Endothelial cell of umbilical vein (primary cell): ENCODE data around the gene SCYGR4. TPM values are rescaled to one million over a fixed set of nuclear protein-coding genes. Genes with fewer than 3 reads are reported as not detected.

ENCODE experiments used
- BruUV-seq: library from RNA; stranded (reverse); fragments of 400-500 nt; replicated peaks from 2 replicates; lab custom pipeline; 2021; lab: Mats Ljungman, UMichigan
- CTCF ChIA-PET: fragments of 300-600, 350-600 bp; sonication (Branson Sonifier 250); formaldehyde crosslinking; loops from one replicate; lab custom pipeline; 2021; ENCODE audit warnings: antibody characterized with exemption, inconsistent platforms; lab: Charles Lee
- POLR2A ChIA-PET: fragments of 300-600, 350-600 bp; sonication (Branson Sonifier 250); formaldehyde crosslinking; loops from one replicate; lab custom pipeline; 2021; ENCODE audit warnings: antibody characterized with exemption, inconsistent platforms; lab: Charles Lee
- DNase-seq: peaks from one replicate; pipeline ENCODE4 v3.0.0-alpha.2; 2011; ENCODE audit warnings: low read depth, low spot score
- FAIRE-seq: peaks from 2 replicates; lab custom pipeline; 2011; peaks lifted over from hg19 to GRCh38; lab: Jason Lieb, UNC
- H2AFZ ChIP-seq: 2 replicates; pipeline ENCODE4 v1.6.0; 2012; ENCODE audit warnings: low read depth, low read length, control low read depth, inconsistent platforms
- H3K27ac ChIP-seq: 2 replicates; pipeline ENCODE4 v1.5.1; 2011; ENCODE audit warnings: low read depth, mild to moderate bottlenecking, control low read depth, low read length, moderate library complexity; ENCODE audit not compliant: insufficient read depth
- H3K27me3 ChIP-seq, 2 experiments: 2 replicates each; pipeline versions ENCODE4 v1.6.0 to v1.6.1; 2011; ENCODE audit warnings: low read length in 2 of 2, mixed read lengths in 1 of 2; ENCODE audit not compliant: control insufficient read depth in 2 of 2, insufficient read depth in 2 of 2
- H3K36me3 ChIP-seq, 2 experiments: 2 replicates in 1 of 2; 3 replicates in 1 of 2; pipeline ENCODE4 v1.5.1; 2011; ENCODE audit warnings: low read length in 2 of 2, mild to moderate bottlenecking in 1 of 2, moderate library complexity in 1 of 2; ENCODE audit not compliant: control insufficient read depth in 2 of 2, insufficient read depth in 2 of 2; ENCODE audit errors: extremely low read depth in 1 of 2
- H3K4me1 ChIP-seq: 3 replicates; pipeline ENCODE4 v1.5.1; 2011; ENCODE audit warnings: mild to moderate bottlenecking, low read length; ENCODE audit not compliant: control insufficient read depth, insufficient read depth; ENCODE audit errors: extremely low read depth
- H3K4me2 ChIP-seq: 2 replicates; pipeline ENCODE4 v1.6.1; 2011; ENCODE audit warnings: low read length, control low read depth, mixed read lengths; ENCODE audit not compliant: insufficient read depth
- H3K4me3 ChIP-seq, 3 experiments: fragments of 200-600 bp in 1 of 3; sonication (generic), shearing (Covaris generic) in 1 of 3; replicated peaks in 1 of 3; 2 replicates each; pipeline ENCODE4 v1.5.1; 2011 to 2016; ENCODE audit warnings: control low read depth in 3 of 3, low read length in 3 of 3, mild to moderate bottlenecking in 2 of 3, inconsistent platforms in 1 of 3, low read depth in 1 of 3, moderate library complexity in 1 of 3; ENCODE audit not compliant: insufficient read depth in 1 of 3
- H3K79me2 ChIP-seq: 2 replicates; pipeline ENCODE4 v1.6.0; 2012; ENCODE audit warnings: low read length, inconsistent platforms; ENCODE audit not compliant: control insufficient read depth, insufficient read depth
- H3K9ac ChIP-seq: replicated peaks from 2 replicates; pipeline ENCODE3; 2011; ENCODE audit warnings: low read length, control low read depth; ENCODE audit not compliant: insufficient read depth; ENCODE audit errors: extremely low read depth
- H3K9me1 ChIP-seq: replicated peaks from 3 replicates; pipeline ENCODE4 v1.6.0; 2011; ENCODE audit warnings: mild to moderate bottlenecking, low read length; ENCODE audit not compliant: control insufficient read depth, insufficient read depth; ENCODE audit errors: extremely low read depth
- H3K9me3 ChIP-seq: replicated peaks from 2 replicates; pipeline ENCODE4 v1.5.1; 2012; ENCODE audit warnings: low read length, inconsistent platforms; ENCODE audit not compliant: control insufficient read depth, insufficient read depth
- H4K20me1 ChIP-seq: replicated peaks from 2 replicates; pipeline ENCODE3; 2011; ENCODE audit warnings: mild to moderate bottlenecking, low read length; ENCODE audit not compliant: control insufficient read depth, insufficient read depth; ENCODE audit errors: extremely low read depth
- EZH2 ChIP-seq: IDR thresholded peaks from 2 replicates; pipeline ENCODE4 v1.6.1; 2012; ENCODE audit warnings: borderline replicate concordance, low read depth, mild to moderate bottlenecking, moderate library complexity, low read length, inconsistent platforms; ENCODE audit not compliant: severe bottlenecking
- FOS ChIP-seq: IDR thresholded peaks from 2 replicates; pipeline ENCODE4 v1.6.1; 2011; ENCODE audit warnings: mild to moderate bottlenecking, low read length, moderate library complexity, borderline replicate concordance; ENCODE audit not compliant: insufficient read depth
- GATA2 ChIP-seq: IDR thresholded peaks from 2 replicates; pipeline ENCODE4 v1.7.0; 2011; ENCODE audit warnings: low read depth, mild to moderate bottlenecking, moderate library complexity, mixed read lengths, low read length; ENCODE audit not compliant: insufficient read length, insufficient read depth
- JUN ChIP-seq: IDR thresholded peaks from 2 replicates; pipeline ENCODE4 v1.6.1; 2011; ENCODE audit warnings: borderline replicate concordance, low read depth; ENCODE audit not compliant: insufficient read length, insufficient read depth
- POLR2AphosphoS5 ChIP-seq: IDR thresholded peaks from 2 replicates; pipeline ENCODE4 v1.6.1; 2012; ENCODE audit warnings: low read depth, mild to moderate bottlenecking, control low read depth, low read length, moderate library complexity; ENCODE audit not compliant: insufficient read depth
- dilution Hi-C: fragments of 300-500 bp; cut with MboI; formaldehyde crosslinking; loops from one replicate; pipeline ENCODE4 v1.15.0; 2019; ENCODE audit warnings: low sequenced_read_pairs; ENCODE audit not compliant: extremely low pct_ligation_motif_present
- intact Hi-C: fragments of 100-400 bp; cut with micrococcal nuclease; formaldehyde crosslinking; loops from one replicate; pipeline ENCODE4 v1.10.0; 2022
- polyA plus RNA-seq, 4 experiments: library from polyadenylated mRNA; depleted of rRNA in 3 of 4; stranded (reverse) in 3 of 4; unstranded in 1 of 4; fragments of >200 nt; gene quantifications; 2 replicates each; pipeline versions ENCODE4 v1.2.1 to v1.2.3, GENCODE V29; 2011 to 2012; ENCODE audit warnings: missing spikeins in 1 of 4
- total RNA-seq: library from RNA; stranded (reverse); gene quantifications from 2 replicates; pipeline ENCODE4 v1.2.3, GENCODE V29; 2021
- TF ChIP-seq, protein P1 (sequence below), 2 donors: IDR thresholded peaks; 1 replicate in 1 of 2; 2 replicates in 1 of 2; pipeline ENCODE4 v1.5.1; 2011; ENCODE audit warnings: low read length in 2 of 2, mild to moderate bottlenecking in 2 of 2, moderate library complexity in 2 of 2, control low read depth in 1 of 2, inconsistent platforms in 1 of 2, low read depth in 1 of 2; ENCODE audit not compliant: insufficient read depth in 1 of 2; ENCODE audit errors: extremely low read depth in 1 of 2
- TF ChIP-seq, protein P2 (sequence below): IDR thresholded peaks from 2 replicates; pipeline ENCODE4 v1.6.1; 2011; ENCODE audit not compliant: insufficient read depth, insufficient read length

The SCYGR4 gene
- total and polyA plus RNA-seq, 2 donors (not counting 3 experiments of a cell fraction or from before 2014, with no cell fraction given) = not detected

DNA sequence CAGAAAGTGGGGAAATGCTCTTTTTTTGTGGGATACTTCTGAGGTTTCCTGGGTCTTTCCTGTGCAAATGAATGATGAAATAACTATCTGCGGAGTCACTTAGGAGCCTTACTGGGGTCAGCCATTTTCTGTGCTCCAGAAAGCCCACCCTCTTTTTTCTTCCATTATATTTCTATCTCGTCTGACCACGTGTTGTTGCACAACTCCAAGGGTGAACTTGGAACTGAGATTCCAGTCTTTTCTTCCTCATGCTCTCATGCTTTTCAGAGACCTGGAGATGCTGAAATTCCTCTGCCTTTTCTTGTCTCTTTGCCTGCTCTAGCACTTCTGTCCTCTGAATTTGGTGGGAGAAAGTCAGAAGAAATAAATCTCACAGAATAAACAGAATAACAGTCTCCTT lies 44.5 kb downstream of the SCYGR4 start:
- Histone ChIP-seq H3K27ac (no peak overlapping the region), H3K4me1 (no peaks in the 10 kb centered on the region), H3K9me1 (no peaks in the 10 kb centered on the region), H2AFZ (no peak overlapping the region), H3K4me3 (no peak overlapping the region), H3K4me2 (no peak overlapping the region), H3K9ac (no peak overlapping the region), H3K36me3 (no peaks in the 10 kb centered on the region), H3K79me2 (no peaks in the 10 kb centered on the region), H3K27me3 (no peaks in the 10 kb centered on the region), H4K20me1 (no peaks in the 10 kb centered on the region), H3K9me3 (no peaks in the 10 kb centered on the region)
- CTCF ChIA-PET = no interaction called here
- POLR2A ChIA-PET = no interaction called here
- DNase-seq (no peak), FAIRE-seq (no peak)
- TF ChIP-seq POLR2AphosphoS5 (no peak), EZH2 (no peak), JUN (no peak), FOS (no peak), GATA2 (no peak)
- TF ChIP-seq, protein P1, sequence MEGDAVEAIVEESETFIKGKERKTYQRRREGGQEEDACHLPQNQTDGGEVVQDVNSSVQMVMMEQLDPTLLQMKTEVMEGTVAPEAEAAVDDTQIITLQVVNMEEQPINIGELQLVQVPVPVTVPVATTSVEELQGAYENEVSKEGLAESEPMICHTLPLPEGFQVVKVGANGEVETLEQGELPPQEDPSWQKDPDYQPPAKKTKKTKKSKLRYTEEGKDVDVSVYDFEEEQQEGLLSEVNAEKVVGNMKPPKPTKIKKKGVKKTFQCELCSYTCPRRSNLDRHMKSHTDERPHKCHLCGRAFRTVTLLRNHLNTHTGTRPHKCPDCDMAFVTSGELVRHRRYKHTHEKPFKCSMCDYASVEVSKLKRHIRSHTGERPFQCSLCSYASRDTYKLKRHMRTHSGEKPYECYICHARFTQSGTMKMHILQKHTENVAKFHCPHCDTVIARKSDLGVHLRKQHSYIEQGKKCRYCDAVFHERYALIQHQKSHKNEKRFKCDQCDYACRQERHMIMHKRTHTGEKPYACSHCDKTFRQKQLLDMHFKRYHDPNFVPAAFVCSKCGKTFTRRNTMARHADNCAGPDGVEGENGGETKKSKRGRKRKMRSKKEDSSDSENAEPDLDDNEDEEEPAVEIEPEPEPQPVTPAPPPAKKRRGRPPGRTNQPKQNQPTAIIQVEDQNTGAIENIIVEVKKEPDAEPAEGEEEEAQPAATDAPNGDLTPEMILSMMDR (IDR thresholded peaks at IDR 0.05; ENCODE audit: extremely low read depth in 1 of 2, insufficient read depth in 1 of 2, low read depth in 1 of 2, low read length in 2 of 2) = no peak
- TF ChIP-seq, protein P2, sequence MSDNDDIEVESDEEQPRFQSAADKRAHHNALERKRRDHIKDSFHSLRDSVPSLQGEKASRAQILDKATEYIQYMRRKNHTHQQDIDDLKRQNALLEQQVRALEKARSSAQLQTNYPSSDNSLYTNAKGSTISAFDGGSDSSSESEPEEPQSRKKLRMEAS = no peak
- dilution Hi-C loops = no loop called here
- intact Hi-C loops = no loop called here
- no TSS peak for BruUV-seq
